ENCODE results near the gene TK2.
"Not testable (repeated sequence)": the region's sequence is repeated elsewhere in the genome, so short reads cannot be mapped to it uniquely, and the experiment has no call there.

TK2 gene

DNA sequence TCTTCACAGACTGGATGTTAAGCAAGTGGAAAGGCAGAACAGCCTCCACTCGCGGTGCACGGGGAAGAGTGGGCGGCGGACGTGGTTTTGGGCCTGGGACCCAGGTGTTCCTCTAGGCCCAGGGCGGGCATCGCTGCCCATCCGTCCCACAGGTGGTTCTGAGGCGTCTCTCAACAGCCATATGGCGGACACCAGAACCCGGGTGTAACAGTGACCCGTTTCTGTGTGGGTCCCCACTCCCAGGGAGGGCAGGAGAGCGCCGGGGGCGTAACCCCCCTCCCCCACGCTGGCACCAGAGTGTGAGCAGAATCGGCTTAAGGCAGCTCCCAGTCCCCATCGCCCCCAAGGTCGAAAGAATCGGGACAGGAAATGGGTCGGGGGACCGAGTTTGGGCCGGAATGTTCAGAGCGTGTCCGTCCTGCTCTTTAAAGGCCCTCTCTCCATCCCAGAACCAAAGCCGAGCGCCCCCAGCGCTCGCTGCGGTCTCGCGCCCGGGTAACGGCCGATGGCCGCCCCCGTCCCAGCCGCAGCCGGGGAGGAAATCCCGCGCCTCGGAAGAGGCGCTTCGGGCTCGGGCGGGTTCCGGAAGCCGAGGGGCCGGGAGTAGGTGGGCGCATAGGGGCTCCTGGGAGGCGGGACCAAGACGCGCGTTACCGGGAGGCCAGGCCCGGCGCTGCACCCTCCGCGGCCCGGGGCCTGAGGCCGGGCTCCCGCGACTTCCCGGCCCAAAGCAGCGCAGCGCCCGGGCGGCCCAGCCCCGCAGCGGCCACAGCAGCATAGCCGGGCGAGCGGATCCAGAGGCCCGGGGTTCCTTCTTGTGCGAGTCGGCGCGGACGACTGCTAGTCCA, at the start of gene TK2:
TK2 (minus strand) TSS at position 839 of the 848 bp plus-strand sequence; CDS start at position 778, 61 bp downstream.
- peak in 1 of 2 experiments; percentile 30 for DNase-seq

DNA sequence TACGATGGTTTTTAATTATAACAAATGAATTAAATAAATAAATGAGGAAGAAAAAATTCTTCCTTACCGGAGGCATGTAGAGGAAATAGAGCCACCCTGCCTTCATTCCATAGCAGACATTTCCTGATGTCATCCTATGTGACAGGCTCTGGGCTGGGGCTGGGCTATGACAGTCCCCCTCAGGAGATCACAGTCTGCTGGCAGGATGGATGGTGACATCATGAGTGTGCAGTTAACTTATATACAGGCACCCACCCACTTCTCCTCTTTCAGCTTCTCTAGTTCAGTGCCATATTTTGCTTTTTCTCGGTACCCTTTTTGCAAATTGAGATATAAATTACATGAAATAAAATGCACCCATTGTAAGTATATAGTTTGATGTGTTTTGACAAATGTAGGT, 48.2 kb upstream of the TK2 start:
- DNase-seq, result no peak

DNA sequence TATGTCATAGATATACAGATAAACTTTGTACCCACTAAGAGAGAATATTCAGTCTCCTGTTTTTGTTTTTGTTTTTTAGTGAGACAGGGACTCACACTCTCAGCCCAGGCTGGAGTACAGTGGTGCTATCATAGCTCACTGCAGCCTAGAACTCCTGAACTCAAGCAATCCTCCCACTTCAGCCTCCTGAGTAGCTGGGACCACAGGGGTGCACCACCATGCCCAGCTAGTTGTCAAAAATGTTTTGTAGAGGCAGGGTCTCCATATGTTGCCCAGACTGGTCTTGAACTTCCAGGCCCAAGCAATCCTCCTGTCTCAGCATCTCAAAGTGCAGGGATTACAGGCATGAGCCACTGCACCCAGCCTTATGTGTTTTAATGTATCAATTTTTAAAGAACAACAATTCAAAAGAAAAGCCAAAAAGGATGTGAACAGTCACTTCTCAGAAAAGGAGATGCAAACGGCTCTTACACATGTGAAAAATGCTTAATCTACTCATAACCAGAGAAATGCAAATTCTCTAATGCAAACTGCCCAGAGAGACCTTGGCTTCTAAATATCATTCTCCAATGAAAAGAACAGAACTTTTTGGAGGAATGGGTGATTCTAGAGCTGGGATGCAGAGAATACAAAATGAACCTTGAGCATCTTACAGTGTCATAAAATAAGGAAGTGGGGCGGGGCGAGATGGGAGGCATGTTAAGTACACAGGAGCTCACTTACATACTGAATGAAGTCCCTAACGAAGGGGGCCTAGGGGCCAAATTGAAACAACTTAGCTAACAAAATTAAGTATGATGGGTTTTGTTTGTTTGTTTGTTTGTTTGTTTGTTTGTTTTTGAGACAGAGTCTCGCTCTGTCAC, 47.3 kb upstream of the TK2 start:
- DNase-seq, result no peak

DNA sequence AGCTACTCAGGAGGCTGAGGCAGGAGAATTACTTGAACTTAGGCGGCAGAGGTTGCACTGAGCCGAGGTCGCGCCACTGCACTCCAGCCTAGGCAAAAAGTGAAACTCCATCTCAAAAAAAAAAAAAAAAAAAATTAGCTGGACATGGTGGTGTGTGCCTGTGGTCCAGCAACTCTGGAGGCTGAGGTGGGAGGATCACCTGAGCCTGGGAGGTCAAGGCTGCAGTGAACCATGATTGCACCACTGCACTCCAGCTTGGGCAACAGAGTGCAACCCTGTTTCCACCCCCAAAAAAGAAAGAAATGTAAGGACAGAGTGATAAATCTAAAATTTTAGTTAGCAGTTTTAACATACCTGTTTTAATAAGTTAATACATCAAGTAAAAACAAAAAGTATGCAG, 46.6 kb upstream of the TK2 start:
- not testable (repeated sequence) for DNase-seq

DNA sequence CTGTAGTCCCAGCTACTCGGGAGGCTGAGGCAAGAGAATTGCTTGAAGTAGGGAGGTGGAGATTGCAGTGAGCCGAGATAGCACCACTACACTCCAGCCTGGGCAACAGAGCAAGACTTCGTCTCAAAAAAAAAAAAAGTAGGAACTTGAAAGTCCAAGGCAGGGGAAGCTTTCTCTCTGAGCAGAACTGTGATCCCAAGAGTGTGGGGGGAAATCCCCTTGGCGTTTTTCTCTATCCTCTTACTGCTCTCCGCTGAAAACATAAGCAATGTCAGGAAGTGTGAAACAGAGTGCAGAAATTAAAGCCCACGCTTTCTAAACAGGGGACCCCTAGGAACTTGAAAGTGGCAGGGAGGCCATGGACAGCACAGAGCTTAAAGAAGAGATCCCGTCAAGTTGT, 44.8 kb upstream of the TK2 start:
- no peak for DNase-seq

- DNase-seq, result no peak
Measured at GRCh38 chr16:66592814-66593213, 42.9 kb upstream of the TK2 start.

DNA sequence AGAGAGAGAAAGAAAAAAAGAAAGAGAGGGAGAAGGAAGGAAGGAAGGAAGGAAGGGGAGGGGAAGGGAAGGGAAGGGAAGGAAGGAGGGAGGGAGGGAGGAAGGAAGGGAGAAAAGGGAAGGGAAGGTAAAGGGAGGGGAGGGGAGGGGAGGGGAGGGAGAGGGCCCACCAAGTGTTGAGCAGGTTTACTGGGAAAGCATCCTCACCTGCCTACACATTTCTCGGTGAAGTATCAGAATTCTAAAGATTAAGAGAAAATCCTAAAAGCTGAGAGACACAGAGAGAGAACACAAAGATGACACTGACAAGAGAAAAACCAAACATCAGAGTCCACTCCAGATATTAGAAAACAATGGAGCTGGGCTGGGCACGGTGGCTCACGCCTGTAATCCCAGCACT, 42.3 kb upstream of the TK2 start:
- no peak for DNase-seq

DNA sequence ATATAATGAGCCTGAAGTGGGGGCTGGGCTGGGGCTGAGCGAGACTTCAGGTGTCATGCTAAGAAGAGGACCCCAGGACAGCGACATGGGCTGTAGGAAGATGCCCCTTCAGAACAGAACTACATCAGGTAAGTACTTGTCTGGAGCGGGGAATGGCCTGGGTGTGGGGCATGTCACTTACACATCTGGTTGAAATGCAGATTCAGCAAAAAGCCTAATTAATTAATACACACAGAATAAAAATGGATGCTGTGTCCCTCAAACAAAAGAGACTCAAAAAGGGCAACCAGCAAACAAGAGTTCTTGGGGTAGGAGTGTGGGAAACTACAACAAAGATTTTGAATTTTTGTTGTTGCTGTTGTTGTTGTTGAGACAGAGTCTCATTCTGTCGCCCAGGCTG, 41.1 kb upstream of the TK2 start:
- DNase-seq, result no peak

DNA sequence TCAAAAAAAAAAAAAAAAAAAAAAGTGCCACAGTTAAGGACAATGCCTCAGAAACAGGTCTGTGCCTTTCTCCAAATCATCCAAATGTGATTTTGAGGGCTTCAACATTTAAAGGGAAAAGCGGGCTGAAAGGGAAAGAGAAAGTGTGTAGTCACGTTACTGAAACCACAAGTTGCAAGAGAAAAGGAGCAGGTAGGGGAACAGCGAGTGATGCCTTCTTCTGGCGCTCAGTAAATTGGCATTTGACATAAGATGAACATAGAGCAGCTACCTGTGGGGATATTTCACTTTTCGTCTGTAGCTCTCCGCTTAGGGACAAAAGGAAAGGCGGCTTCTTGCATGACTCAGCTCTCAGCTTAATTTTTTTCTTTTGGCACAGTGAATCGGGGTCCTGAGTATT, 40.4 kb upstream of the TK2 start:
- DNase-seq, result no peak

DNA sequence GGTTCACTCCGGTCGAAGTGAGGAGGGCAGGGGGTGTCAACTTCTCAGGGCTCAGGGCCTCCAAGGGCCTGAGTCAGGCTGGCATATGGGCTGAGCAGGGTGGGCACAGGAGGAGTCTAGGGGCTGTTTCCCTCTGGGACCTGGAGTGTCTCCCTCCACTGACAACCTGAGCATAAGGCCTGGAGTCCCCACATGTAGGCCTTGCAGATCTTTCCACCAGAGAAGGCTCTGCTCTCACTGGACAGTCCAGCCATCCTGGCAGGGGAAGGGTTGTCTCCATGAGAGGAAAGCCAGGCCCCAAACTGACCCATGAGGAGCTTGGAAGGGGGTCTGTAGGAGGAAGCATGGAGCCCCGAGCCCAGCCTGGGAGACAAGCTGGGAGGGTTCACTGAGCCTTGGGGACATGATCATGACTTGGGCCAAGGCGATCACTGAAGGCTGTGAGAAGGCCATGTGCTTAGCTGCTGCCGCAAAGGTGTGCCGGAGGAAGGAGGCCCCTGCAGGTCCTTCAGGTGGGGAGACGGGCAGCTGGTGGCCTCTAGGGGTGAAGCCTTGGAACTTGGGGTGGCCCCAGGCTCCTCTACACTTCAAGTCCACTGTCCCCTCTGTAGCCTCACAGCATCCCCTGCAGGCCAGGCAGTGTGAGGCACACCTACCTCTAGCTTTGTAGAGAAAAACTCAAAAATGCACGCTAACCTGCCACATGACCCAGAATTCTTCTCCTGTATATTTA, 39.2 kb upstream of the TK2 start:
- no peak for DNase-seq

- DNase-seq, result no peak
Measured at GRCh38 chr16:66587881-66588600, 38.1 kb upstream of the TK2 start.

GRCh38 chr16:66585481-66586239, 35.7 kb upstream of the TK2 start:
- no peak for DNase-seq

DNA sequence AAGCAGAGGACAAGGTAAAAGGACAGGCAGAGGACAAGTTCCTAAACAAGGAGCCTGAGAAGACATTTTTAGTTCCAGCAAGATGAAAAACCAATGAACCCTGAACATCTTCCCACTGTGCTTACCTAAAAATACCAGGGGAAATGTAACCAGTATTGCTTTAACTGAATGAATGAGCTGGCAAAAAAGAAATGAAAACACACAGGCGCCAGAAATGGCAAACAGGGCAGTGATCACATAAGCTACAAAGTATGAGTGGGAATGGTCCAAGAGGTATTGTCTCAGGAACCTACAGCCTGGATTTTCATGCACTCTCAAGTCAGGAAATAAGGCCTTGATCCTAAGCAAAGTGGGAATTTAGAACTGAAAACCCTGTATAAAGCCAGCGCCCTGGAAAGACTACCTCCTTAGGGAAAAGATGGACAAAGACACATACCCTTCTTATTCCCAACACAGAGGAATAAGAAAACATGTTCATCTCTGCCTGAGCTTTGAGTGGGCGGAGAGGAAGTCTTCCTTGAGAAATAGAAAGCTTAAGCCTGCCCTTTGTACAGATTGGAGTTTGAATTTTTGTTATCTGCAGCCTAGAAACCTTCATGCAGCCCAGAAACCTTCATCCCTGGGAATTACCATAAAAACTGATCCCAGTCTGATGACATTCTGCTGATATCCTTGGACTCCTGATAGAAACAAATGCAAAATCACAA, 31.5 kb upstream of the TK2 start:
- DNase-seq, result no peak

DNA sequence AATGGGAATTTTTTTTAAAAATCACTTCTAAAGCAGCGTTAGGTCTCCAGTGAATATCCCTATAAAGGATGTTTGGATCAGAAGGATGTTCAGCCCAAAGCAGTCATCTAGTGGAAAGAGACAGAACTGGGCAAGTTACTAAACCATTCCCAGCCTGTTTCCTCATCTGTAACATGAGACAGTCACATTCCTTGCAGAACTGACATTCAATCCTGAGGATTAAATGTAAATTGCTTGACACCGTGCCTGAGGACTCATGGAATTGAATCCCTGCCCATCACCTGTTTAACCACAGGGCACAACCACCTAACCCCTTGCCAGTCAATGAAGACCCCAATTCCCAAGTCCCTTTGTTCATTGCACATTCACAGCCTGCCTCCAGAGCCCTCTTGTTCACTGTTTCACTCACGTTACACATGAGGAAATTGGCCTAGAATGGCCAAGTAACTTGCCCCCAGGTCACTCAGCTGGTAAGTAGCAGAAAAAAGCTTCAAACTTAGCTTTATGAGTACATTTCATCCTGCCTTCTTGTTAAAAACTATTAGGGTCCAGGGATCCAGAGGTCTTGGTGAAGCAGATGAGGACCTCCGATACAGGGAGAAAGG, 30.8 kb upstream of the TK2 start:
- no peak for DNase-seq

- DNase-seq, result no peak
Measured at GRCh38 chr16:66578651-66579531, 29.0 kb upstream of the TK2 start, which contains the start of gene CMTM2. Gene CMTM2 (plus strand): TSS chr16:66579463. CDS start chr16:66579608, 145 bp downstream.

DNA sequence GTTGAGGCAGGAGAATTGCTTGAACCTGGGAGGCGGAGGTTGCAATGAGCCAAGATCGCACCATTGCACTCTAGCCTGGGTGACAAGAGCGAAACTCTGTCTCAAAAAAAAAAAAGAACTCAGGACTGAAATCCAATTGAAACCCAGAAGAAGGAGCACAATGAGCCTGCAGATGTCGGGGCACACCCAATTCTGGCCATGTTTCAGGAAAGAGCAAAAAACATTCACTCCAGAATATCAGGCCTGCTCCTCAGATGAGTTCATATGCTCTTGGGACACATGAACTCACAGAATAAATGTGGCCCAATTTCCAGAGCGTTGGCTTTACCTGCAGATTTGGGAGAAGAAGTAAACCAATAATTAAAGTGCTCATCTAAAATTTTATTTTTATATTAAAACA, 26.4 kb upstream of the TK2 start:
- DNase-seq, result no peak

DNA sequence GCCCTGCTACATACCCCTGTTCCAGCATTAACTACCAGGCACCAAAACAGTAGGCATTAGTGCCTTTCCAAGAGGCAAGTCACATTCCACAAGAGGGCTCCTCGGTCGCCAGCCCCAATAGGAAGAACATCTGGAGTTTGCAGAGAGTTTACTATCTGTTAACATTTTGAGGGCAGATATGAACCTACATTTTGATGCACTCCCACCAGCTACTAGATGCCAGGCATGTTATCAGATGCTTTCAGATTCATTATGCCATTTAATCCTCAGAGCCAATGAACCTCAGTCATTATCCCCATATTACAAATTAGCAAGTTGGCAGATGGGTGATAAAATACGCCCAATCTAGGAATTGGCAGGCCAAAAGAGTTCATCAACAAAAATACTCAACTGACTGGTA, 25.1 kb upstream of the TK2 start:
- no peak for DNase-seq

DNA sequence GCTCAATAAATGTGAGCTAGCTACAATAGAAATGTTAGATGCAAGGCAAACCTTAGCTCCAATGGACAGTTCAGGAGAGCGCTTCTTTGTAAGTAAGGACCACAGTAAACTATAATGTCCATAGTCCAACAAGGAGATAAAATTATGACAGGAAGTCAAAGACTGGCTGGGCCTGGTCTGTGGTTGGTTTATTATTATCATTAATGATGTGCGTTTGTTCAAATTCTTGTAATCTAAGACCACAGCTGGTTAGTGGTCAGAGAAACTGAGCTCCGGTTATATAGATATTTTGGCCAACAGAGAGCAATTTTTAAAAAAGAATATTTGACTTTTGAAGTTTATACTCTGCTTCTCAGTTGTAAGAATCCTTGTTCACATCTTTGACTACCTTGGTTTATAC, 24.6 kb upstream of the TK2 start:
- DNase-seq, result no peak

GRCh38 chr16:66574081-66574480, 24.2 kb upstream of the TK2 start:
- no peak for DNase-seq

DNA sequence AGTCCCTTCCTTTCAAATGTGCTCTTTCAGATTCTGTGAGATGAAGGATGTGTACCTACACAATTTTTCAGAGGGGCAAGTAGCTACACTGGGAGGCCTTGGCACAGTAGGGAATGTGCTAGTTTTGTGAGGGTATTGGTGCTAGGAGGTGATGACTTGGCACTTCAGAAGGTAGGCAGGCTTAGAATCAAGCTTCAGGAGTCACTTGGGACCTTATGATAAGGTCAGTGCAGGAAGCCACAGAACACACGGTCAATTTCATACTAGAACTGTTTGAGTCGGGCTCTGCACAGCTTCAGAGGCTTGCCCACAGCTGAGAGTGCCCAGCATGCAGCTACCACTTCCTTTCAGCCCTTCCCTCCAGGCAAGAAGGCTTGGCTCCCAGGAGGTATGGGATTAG, 22.4 kb upstream of the TK2 start:
- DNase-seq, result no peak
